Measurements from ENCODE around the gene PRKN.

Gene PRKN

GRCh38 chr6:161346717-161347116 lies 1380.8 kb downstream of the PRKN start:
- Histone ChIP-seq H3K4me3 (ENCODE audit: low read length) (no peak overlapping the region), H3K27me3 (ENCODE audit: low read depth, low read length) (no peaks in the 10 kb centered on the region), H3K4me1 (ENCODE audit: low read length) (0 out of 2 replicates have a peak, but pooled peaks cover 2% of the 10 kb centered on the region), H3K9ac (ENCODE audit: low read length) (no peak overlapping the region), H3K27ac (ENCODE audit: low read length) (no peak overlapping the region), H4K20me1 (ENCODE audit: insufficient read depth, low read length) (no peaks in the 10 kb centered on the region), H3K36me3 (replicated peaks; ENCODE audit: low read depth, low read length) (no peaks in the 10 kb centered on the region), H2AFZ (ENCODE audit: low read depth, low read length) (no peak overlapping the region), H3K9me3 (ENCODE audit: insufficient read depth, low read length) (no peaks in the 10 kb centered on the region), H3K4me2 (ENCODE audit: low read length) (no peak overlapping the region), H3K79me2 (ENCODE audit: low read length) (no peaks in the 10 kb centered on the region)
- TF ChIP-seq EZH2phosphoT487 (IDR thresholded peaks at IDR 0.05; ENCODE audit: low read depth): no peak
- TF ChIP-seq, protein P1, sequence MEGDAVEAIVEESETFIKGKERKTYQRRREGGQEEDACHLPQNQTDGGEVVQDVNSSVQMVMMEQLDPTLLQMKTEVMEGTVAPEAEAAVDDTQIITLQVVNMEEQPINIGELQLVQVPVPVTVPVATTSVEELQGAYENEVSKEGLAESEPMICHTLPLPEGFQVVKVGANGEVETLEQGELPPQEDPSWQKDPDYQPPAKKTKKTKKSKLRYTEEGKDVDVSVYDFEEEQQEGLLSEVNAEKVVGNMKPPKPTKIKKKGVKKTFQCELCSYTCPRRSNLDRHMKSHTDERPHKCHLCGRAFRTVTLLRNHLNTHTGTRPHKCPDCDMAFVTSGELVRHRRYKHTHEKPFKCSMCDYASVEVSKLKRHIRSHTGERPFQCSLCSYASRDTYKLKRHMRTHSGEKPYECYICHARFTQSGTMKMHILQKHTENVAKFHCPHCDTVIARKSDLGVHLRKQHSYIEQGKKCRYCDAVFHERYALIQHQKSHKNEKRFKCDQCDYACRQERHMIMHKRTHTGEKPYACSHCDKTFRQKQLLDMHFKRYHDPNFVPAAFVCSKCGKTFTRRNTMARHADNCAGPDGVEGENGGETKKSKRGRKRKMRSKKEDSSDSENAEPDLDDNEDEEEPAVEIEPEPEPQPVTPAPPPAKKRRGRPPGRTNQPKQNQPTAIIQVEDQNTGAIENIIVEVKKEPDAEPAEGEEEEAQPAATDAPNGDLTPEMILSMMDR (IDR thresholded peaks at IDR 0.05; ENCODE audit: low read depth, low read length): no peak

GRCh38 chr6:161344626-161345025 lies 1382.9 kb downstream of the PRKN start:
- Histone ChIP-seq H3K4me2 (ENCODE audit: low read length) (no peak overlapping the region), H3K9me3 (ENCODE audit: insufficient read depth, low read length) (no peaks in the 10 kb centered on the region), H4K20me1 (ENCODE audit: insufficient read depth, low read length) (no peaks in the 10 kb centered on the region), H3K27me3 (ENCODE audit: low read depth, low read length) (no peaks in the 10 kb centered on the region), H3K4me1 (ENCODE audit: low read length) (no peaks in the 10 kb centered on the region), H2AFZ (ENCODE audit: low read depth, low read length) (no peak overlapping the region), H3K79me2 (ENCODE audit: low read length) (no peaks in the 10 kb centered on the region), H3K4me3 (ENCODE audit: low read length) (no peak overlapping the region), H3K27ac (ENCODE audit: low read length) (no peak overlapping the region), H3K9ac (ENCODE audit: low read length) (no peak overlapping the region), H3K36me3 (replicated peaks; ENCODE audit: low read depth, low read length) (no peaks in the 10 kb centered on the region)
- TF ChIP-seq EZH2phosphoT487 (IDR thresholded peaks at IDR 0.05; ENCODE audit: low read depth): no peak
- TF ChIP-seq, protein P1 (IDR thresholded peaks at IDR 0.05; ENCODE audit: low read depth, low read length): no peak

DNA sequence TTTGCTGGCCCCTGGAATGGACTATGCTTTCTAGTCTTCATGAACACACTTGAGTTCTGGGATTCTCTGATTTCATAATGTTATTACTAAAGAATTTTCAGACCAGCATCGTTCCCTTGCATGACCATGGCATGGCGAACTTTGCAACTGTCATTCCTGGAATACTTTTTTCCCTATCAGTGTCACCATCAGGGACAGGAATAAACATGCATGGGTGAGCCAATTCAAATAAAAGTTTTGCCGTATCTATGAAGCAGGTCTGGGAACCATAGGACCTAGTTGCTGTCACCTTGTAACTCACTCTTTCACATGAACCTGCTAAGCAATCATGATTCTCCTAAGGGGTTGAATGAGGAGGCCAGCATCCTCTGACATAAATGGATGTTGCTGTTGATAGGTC lies 1385.5 kb downstream of the PRKN start:
- no peak overlapping the region for H3K9ac ChIP-seq (ENCODE audit: low read length)
- no peak overlapping the region for H2AFZ ChIP-seq (ENCODE audit: low read depth, low read length)
- H3K27me3 ChIP-seq (ENCODE audit: low read depth, low read length): no peaks in the 10 kb centered on the region
- no peaks in the 10 kb centered on the region for H3K36me3 ChIP-seq (replicated peaks; ENCODE audit: low read depth, low read length)
- no peaks in the 10 kb centered on the region for H3K79me2 ChIP-seq (ENCODE audit: low read length)
- H4K20me1 ChIP-seq (ENCODE audit: insufficient read depth, low read length): no peaks in the 10 kb centered on the region
- TF ChIP-seq EZH2phosphoT487 (IDR thresholded peaks at IDR 0.05; ENCODE audit: low read depth): no peak
- TF ChIP-seq, protein P1 (IDR thresholded peaks at IDR 0.05; ENCODE audit: low read depth, low read length): no peak
- no peak overlapping the region for H3K27ac ChIP-seq (ENCODE audit: low read length)
- H3K9me3 ChIP-seq (ENCODE audit: insufficient read depth, low read length): no peaks in the 10 kb centered on the region
- no peak overlapping the region for H3K4me3 ChIP-seq (ENCODE audit: low read length)
- no peaks in the 10 kb centered on the region for H3K4me1 ChIP-seq (ENCODE audit: low read length)
- no peak overlapping the region for H3K4me2 ChIP-seq (ENCODE audit: low read length)

DNA sequence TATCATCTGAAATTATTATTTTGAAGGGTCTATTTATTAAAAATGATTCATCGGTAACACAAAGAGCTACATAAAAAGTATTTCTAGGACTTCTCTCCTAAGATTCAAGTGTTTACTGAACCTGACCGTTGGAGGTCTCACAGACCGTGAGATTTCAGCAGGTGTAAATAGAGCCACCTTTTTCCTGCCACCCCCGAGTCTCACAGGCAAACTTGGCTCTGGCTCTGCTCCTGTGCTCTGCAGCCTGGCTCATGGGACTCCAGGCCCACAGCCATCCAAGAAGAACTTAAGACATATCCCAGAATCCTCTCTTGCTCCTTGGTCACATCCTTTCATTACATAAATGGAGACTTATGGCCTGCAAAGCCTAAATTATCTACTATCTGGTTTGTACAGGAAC lies 1385.9 kb downstream of the PRKN start:
- H3K4me1 ChIP-seq (ENCODE audit: low read length): no peaks in the 10 kb centered on the region
- no peak overlapping the region for H3K27ac ChIP-seq (ENCODE audit: low read length)
- H3K4me3 ChIP-seq (ENCODE audit: low read length): no peak overlapping the region
- H3K27me3 ChIP-seq (ENCODE audit: low read depth, low read length): no peaks in the 10 kb centered on the region
- no peaks in the 10 kb centered on the region for H3K79me2 ChIP-seq (ENCODE audit: low read length)
- no peak overlapping the region for H2AFZ ChIP-seq (ENCODE audit: low read depth, low read length)
- no peak overlapping the region for H3K4me2 ChIP-seq (ENCODE audit: low read length)
- H3K36me3 ChIP-seq (replicated peaks; ENCODE audit: low read depth, low read length): no peaks in the 10 kb centered on the region
- H4K20me1 ChIP-seq (ENCODE audit: insufficient read depth, low read length): no peaks in the 10 kb centered on the region
- H3K9me3 ChIP-seq (ENCODE audit: insufficient read depth, low read length): no peaks in the 10 kb centered on the region
- TF ChIP-seq, protein P1 (IDR thresholded peaks at IDR 0.05; ENCODE audit: low read depth, low read length): no peak
- no peak for TF ChIP-seq EZH2phosphoT487 (IDR thresholded peaks at IDR 0.05; ENCODE audit: low read depth)
- H3K9ac ChIP-seq (ENCODE audit: low read length): no peak overlapping the region

Data from OCI-LY3 (cell line).